GM12801 (cell line): ENCODE measurements around the gene PLA2G4E.

ENCODE experiments used
- TF ChIP-seq, protein P1 (sequence below): IDR thresholded peaks from one replicate; pipeline ENCODE4 v1.5.1; 2011; ENCODE audit warnings: control low read depth; ENCODE audit not compliant: insufficient read length; ENCODE audit errors: extremely low read depth

Gene PLA2G4E

DNA sequence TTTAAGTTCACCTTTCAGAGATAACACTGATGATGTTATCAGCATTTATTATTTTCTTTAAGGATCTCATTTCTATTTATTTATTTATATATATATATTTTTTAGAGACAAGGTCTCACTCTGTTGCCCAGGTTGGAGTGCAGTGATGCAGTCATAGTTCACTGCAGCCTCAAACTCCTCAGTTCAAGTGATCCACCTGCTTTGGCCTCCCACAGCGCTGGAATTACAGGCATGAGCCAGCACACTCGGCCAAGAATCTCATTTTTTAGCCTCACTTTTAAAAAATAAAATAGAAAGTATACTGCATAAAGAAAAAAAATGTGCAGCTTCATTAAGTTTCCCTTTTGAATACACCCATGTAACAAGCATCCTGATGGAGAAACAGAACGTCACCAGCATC, 37.9 kb upstream of the PLA2G4E start:
- TF ChIP-seq, protein P1, sequence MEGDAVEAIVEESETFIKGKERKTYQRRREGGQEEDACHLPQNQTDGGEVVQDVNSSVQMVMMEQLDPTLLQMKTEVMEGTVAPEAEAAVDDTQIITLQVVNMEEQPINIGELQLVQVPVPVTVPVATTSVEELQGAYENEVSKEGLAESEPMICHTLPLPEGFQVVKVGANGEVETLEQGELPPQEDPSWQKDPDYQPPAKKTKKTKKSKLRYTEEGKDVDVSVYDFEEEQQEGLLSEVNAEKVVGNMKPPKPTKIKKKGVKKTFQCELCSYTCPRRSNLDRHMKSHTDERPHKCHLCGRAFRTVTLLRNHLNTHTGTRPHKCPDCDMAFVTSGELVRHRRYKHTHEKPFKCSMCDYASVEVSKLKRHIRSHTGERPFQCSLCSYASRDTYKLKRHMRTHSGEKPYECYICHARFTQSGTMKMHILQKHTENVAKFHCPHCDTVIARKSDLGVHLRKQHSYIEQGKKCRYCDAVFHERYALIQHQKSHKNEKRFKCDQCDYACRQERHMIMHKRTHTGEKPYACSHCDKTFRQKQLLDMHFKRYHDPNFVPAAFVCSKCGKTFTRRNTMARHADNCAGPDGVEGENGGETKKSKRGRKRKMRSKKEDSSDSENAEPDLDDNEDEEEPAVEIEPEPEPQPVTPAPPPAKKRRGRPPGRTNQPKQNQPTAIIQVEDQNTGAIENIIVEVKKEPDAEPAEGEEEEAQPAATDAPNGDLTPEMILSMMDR: no peak

DNA sequence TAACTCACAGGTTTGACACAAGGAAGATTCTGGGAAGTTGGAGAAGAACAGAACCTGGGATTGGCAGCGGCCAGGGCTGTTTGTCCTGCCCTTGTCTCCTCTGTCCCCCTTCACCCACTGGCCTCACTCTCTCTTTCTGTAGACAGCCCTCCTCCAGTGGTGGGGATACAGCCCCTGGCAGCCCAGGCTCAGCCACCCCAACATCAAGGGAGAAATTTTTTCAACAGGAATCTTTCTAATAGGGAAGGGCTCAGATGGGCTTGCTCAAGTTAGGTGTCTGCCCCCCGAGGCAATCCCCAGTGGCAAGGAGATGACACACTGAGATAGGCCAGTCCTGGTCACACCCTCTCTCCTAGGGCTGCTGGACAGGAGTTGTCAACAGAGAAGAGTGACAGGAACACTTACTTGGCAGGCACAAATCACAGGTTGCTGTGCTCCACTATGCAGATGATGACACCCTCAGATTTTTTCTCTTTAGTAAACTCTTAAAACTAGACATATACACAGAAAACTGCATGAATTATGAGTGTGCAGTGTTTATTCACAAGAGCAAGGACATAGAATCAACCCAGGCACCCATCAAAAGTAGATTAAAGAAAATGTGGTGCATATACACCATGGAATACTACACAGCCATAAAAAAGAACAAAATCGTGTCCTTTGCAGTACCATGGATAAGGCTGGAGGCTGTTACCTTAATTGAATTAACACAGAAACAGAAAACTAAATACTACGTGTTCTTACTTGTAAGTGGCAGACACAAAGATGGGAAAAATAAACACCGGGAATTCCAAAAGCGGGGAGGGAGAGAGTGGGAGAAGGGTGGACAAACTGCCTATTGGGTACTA, 37.2 kb upstream of the PLA2G4E start:
- TF ChIP-seq, protein P1: no peak

DNA sequence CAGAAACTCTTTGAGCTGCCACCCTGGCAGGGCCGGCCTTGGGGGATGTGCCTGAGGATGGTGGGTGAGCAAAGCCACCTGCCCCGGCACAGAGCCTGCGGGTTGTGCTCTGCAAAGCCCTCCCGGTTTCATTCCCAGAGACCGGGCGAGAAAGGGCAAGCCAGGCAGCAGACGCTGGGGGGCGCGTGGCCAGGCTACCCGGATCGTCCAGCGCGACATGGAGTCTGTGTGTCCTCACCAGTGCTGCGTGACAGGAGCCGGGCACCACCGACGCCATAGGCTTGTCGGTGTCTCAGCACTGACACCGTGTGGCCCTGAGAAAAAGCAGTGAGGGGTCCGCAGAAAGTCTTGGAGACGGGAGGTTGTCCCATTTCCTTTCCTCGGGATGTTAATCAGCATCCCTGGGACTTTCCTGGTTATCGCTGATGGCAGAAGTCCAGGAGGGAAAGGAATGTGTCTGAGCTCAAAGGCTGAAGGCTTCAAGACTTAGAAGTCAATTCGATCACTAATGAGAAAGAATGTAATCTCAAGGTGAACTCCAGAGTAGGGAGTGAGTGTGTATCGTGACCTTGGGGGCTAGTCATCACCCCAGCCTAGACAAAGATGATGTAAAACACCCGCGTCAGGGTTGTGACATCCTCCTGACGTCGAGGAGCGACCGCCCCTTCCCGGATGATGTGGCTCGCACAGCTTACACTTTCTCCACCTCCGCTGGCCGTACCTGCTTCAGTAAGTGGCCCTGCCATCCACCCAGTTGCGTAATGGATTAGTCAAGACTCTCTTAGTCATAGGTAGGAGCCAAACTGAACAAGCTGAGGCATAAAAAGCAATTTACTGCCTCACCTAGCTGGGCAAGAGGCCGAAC, 36.3 kb upstream of the PLA2G4E start:
- TF ChIP-seq, protein P1: no peak

DNA sequence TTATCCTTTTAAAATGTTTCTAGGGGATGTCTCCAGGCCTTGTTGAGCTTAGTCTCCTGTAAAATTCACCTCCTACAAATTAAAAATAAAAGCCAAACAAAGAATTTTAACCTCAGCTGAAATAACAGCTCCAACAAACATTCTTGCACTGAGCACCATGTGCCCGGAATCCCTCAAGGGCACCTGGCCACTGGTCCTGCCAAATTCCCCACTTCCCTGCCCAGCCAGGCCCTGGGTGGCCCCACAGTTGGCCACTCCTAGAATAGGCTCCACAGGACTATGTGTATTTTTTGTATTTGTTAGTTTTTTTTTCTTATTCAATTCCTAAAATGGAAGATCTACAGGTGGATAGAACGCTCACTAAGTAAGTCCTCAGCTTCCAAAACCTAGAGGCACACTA, 33.1 kb upstream of the PLA2G4E start:
- TF ChIP-seq, protein P1: no peak

DNA sequence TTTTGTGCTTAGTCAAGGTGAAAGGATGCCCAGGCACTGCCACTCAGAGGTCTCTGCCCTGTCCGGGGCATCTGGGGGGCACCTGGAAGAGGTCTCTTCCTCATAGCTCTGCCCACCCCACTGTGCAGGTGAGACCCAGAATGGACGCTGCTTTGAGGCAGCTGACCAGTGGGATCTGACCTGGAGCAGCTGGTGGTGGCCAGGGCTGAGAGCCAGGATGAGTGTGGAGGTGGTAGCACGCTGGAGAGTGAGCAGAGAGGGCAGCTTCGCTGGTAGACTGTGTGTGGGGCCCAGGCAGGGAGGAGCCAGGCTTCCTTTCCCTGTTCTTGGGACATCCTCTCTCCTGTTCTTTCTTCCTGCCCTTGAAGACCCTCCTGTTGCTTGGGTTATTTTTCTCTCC, 32.2 kb upstream of the PLA2G4E start:
- TF ChIP-seq, protein P1: no peak

DNA sequence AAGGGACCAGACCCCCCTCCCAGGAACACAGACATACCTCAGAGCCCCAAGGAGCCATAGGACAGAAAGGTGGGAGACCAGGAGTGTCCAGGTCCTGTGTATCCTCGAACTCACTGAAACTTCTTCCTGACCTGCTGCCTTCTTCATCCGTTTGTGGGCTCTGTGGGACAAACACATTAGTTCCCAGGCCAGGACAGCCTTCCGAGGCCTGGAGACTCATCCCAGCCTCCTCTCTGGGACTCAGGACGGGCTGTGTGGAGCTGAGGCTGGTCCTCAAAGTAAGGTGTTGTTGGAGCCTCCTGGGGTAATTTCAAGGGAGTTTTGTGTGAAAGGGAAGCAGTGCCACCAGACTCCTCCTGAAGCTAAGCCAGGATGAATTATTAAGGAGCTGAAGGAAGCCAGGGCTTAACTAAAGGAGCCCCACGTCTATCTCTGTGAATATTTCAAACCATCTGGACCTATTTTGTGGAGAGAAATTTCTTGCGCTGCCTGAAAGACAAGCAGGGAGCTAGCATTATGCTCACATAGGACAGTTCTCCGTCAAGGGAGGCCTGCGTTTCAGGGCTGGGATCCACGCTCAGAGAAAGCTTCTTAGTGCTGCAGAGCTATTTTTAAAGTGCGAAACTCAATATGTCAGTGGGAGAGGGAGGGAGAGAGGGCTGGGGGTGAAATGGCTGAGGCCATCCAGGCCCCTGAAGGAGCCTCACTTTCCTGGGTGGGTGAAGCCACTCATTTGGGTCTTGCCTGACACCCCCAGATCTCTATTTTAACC, 29.8 kb upstream of the PLA2G4E start:
- TF ChIP-seq, protein P1: no peak

DNA sequence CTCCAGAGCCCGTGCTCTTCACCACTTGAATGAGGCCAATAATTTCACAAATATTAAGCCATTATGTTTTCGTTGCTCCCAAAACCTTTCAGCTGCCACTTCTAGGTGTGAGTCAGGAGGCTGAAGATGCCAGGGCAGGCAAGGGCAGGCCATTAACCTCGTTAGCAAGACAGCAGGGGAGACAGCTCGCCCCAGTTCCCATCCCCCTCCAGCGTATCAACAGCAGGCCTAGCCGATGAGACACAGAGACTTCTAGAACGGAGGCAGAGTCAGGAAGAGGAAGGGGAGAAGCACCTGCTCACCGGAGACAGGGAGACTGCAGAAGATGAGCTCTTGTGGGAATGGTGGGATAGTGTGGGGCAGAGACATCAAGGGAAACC, 28.0 kb upstream of the PLA2G4E start:
- TF ChIP-seq, protein P1: no peak
